Measurements from ENCODE around the gene MACF1. TPM values are rescaled to one million over a fixed set of nuclear protein-coding genes. Genes with fewer than 3 reads are reported as not detected.

MACF1 gene
- total and polyA plus RNA-seq, 2 donors (not counting 1 experiment from before 2014, with no cell fraction given), result 64.1 to 159 TPM

GRCh38 chr1:39183503-39184353 is 20.8 kb upstream of the MACF1 start:
- ChIA-PET POLR2A (no interaction called here), CTCF (interaction anchor here (0.6 to 5.5 kb wide), 16 partner anchors 9 to 122 kb away, joined by 3 to 62 read pairs (median 4); partner anchors contain the start of gene MACF1)
- peak; percentile 63 for DNase-seq
- ATAC-seq (ENCODE audit: low read depth), result peak; percentile 83
- Histone ChIP-seq H3K4me2 (replicated peaks; ENCODE audit: low read depth, low read length, poor library complexity, severe bottlenecking) (no peak overlapping the region), H3K27me3 (replicated peaks in 1 of 4; ENCODE audit: control extremely low read depth in 1 of 4, control insufficient read depth in 3 of 4, insufficient read depth in 4 of 4, low read length in 3 of 4) (no peaks in the 10 kb centered on the region), H3K4me3 (ENCODE audit: control extremely low read depth in 1 of 5, extremely low read depth in 1 of 5, insufficient read depth in 1 of 5, low read depth in 2 of 5, low read length in 4 of 5) (no peak overlapping the region), H3K79me2 (ENCODE audit: control insufficient read depth, insufficient read depth, low read length) (no peaks in the 10 kb centered on the region), H3K36me3 (replicated peaks in 1 of 2; ENCODE audit: control extremely low read depth in 1 of 2, control insufficient read depth in 1 of 2, extremely low read depth in 1 of 2, insufficient read depth in 2 of 2, low read length in 1 of 2) (no peaks in the 10 kb centered on the region), H3K9me3 (ENCODE audit: control extremely low read depth in 1 of 3, control insufficient read depth in 2 of 3, insufficient read depth in 1 of 3, low read length in 2 of 3) (no peaks in the 10 kb centered on the region), H3K27ac (ENCODE audit: low read length in 2 of 2) (peak overlapping the region; percentile 46 to 75), H3K4me1 (ENCODE audit: control insufficient read depth in 2 of 2, insufficient read depth in 2 of 2, low read length in 2 of 2) (peaks cover 12 to 13% of the 10 kb centered on the region in 2 donors), H2AFZ (ENCODE audit: insufficient read depth, low read depth, low read length, poor library complexity, severe bottlenecking) (peak overlapping the region; percentile 52), H3K9ac (ENCODE audit: low read length) (no peak overlapping the region), H4K20me1 (ENCODE audit: control insufficient read depth, insufficient read depth, low read length, poor library complexity, severe bottlenecking) (no peaks in the 10 kb centered on the region)
- Mint-ChIP-seq H3K4me3 (peak overlapping the region; percentile 13), H3K9me3 (ENCODE audit: insufficient read depth) (no peaks in the 10 kb centered on the region), H3K27ac (peak overlapping the region; percentile 69), H3K4me1 (peaks cover 24% of the 10 kb centered on the region), H3K27me3 (no peaks in the 10 kb centered on the region)
- 91% methylated on average over 3 of the region's 4 CpGs for WGBS (ENCODE audit: insufficient coverage)
- intact Hi-C loops (cut with micrococcal nuclease), result no loop called here
- peak; percentile 72 for TF ChIP-seq CTCF (IDR thresholded peaks at IDR 0.05)
- TF ChIP-seq EZH2 (IDR thresholded peaks at IDR 0.05; ENCODE audit: borderline replicate concordance, insufficient read depth, low read depth, low read length, poor library complexity, severe bottlenecking), result no peak

- H3K9ac ChIP-seq (ENCODE audit: low read length), result no peak overlapping the region
- ChIA-PET CTCF (interaction anchor here (0.8 to 5.5 kb wide), 14 partner anchors 8 to 121 kb away, joined by 3 to 62 read pairs (median 5); partner anchors contain the start of gene MACF1), POLR2A (no interaction called here)
- peaks cover 12 to 13% of the 10 kb centered on the region in 2 donors for H3K4me1 ChIP-seq (ENCODE audit: control insufficient read depth in 2 of 2, insufficient read depth in 2 of 2, low read length in 2 of 2)
- Mint-ChIP-seq H3K4me3 (peak overlapping the region; percentile 13), H3K9me3 (ENCODE audit: insufficient read depth) (no peaks in the 10 kb centered on the region), H3K27me3 (no peaks in the 10 kb centered on the region), H3K4me1 (peaks cover 24% of the 10 kb centered on the region), H3K27ac (peak overlapping the region; percentile 69)
- TF ChIP-seq EZH2 (IDR thresholded peaks at IDR 0.05; ENCODE audit: borderline replicate concordance, insufficient read depth, low read depth, low read length, poor library complexity, severe bottlenecking) (no peak), CTCF (IDR thresholded peaks at IDR 0.05) (no peak)
- no peaks in the 10 kb centered on the region for H4K20me1 ChIP-seq (ENCODE audit: control insufficient read depth, insufficient read depth, low read length, poor library complexity, severe bottlenecking)
- no peaks in the 10 kb centered on the region for H3K27me3 ChIP-seq (replicated peaks in 1 of 4; ENCODE audit: control extremely low read depth in 1 of 4, control insufficient read depth in 3 of 4, insufficient read depth in 4 of 4, low read length in 3 of 4)
- ATAC-seq (ENCODE audit: low read depth) (no peak), DNase-seq (no peak)
- peak overlapping the region; percentile 46 to 75 for H3K27ac ChIP-seq (ENCODE audit: low read length in 2 of 2)
- H3K79me2 ChIP-seq (ENCODE audit: control insufficient read depth, insufficient read depth, low read length), result no peaks in the 10 kb centered on the region
- intact Hi-C loops (cut with micrococcal nuclease), result no loop called here
- H3K4me2 ChIP-seq (replicated peaks; ENCODE audit: low read depth, low read length, poor library complexity, severe bottlenecking), result no peak overlapping the region
- no peak overlapping the region for H3K4me3 ChIP-seq (ENCODE audit: control extremely low read depth in 1 of 5, extremely low read depth in 1 of 5, insufficient read depth in 1 of 5, low read depth in 2 of 5, low read length in 4 of 5)
- no peaks in the 10 kb centered on the region for H3K36me3 ChIP-seq (replicated peaks in 1 of 2; ENCODE audit: control extremely low read depth in 1 of 2, control insufficient read depth in 1 of 2, extremely low read depth in 1 of 2, insufficient read depth in 2 of 2, low read length in 1 of 2)
- 100% methylated on average over 1 of the region's 3 CpGs for WGBS (ENCODE audit: insufficient coverage)
- no peaks in the 10 kb centered on the region for H3K9me3 ChIP-seq (ENCODE audit: control extremely low read depth in 1 of 3, control insufficient read depth in 2 of 3, insufficient read depth in 1 of 3, low read length in 2 of 3)
- peak overlapping the region; percentile 52 for H2AFZ ChIP-seq (ENCODE audit: insufficient read depth, low read depth, low read length, poor library complexity, severe bottlenecking)
These were observed 20.1 kb upstream of the MACF1 start for GRCh38 chr1:39184354-39184818.
